Endothelial cell of umbilical vein (primary cell): Measurements from ENCODE around the gene OR10A6. TPM values are rescaled to one million over a fixed set of nuclear protein-coding genes. Genes with fewer than 3 reads are reported as not detected.

ENCODE experiments used
- BruUV-seq: library from RNA; stranded (reverse); fragments of 400-500 nt; replicated peaks from 2 replicates; lab custom pipeline; 2021; lab: Mats Ljungman, UMichigan
- CTCF ChIA-PET: fragments of 300-600, 350-600 bp; sonication (Branson Sonifier 250); formaldehyde crosslinking; loops from one replicate; lab custom pipeline; 2021; ENCODE audit warnings: antibody characterized with exemption, inconsistent platforms; lab: Charles Lee
- POLR2A ChIA-PET: fragments of 300-600, 350-600 bp; sonication (Branson Sonifier 250); formaldehyde crosslinking; loops from one replicate; lab custom pipeline; 2021; ENCODE audit warnings: antibody characterized with exemption, inconsistent platforms; lab: Charles Lee
- DNase-seq: peaks from one replicate; pipeline ENCODE4 v3.0.0-alpha.2; 2011; ENCODE audit warnings: low read depth, low spot score
- FAIRE-seq: peaks from 2 replicates; lab custom pipeline; 2011; peaks lifted over from hg19 to GRCh38; lab: Jason Lieb, UNC
- H2AFZ ChIP-seq: 2 replicates; pipeline ENCODE4 v1.6.0; 2012; ENCODE audit warnings: low read depth, low read length, control low read depth, inconsistent platforms
- H3K27ac ChIP-seq: 2 replicates; pipeline ENCODE4 v1.5.1; 2011; ENCODE audit warnings: low read depth, mild to moderate bottlenecking, control low read depth, low read length, moderate library complexity; ENCODE audit not compliant: insufficient read depth
- H3K27me3 ChIP-seq, 2 experiments: 2 replicates each; pipeline versions ENCODE4 v1.6.0 to v1.6.1; 2011; ENCODE audit warnings: low read length in 2 of 2, mixed read lengths in 1 of 2; ENCODE audit not compliant: control insufficient read depth in 2 of 2, insufficient read depth in 2 of 2
- H3K36me3 ChIP-seq, 2 experiments: 2 replicates in 1 of 2; 3 replicates in 1 of 2; pipeline ENCODE4 v1.5.1; 2011; ENCODE audit warnings: low read length in 2 of 2, mild to moderate bottlenecking in 1 of 2, moderate library complexity in 1 of 2; ENCODE audit not compliant: control insufficient read depth in 2 of 2, insufficient read depth in 2 of 2; ENCODE audit errors: extremely low read depth in 1 of 2
- H3K4me1 ChIP-seq: 3 replicates; pipeline ENCODE4 v1.5.1; 2011; ENCODE audit warnings: mild to moderate bottlenecking, low read length; ENCODE audit not compliant: control insufficient read depth, insufficient read depth; ENCODE audit errors: extremely low read depth
- H3K4me2 ChIP-seq: 2 replicates; pipeline ENCODE4 v1.6.1; 2011; ENCODE audit warnings: low read length, control low read depth, mixed read lengths; ENCODE audit not compliant: insufficient read depth
- H3K4me3 ChIP-seq, 3 experiments: fragments of 200-600 bp in 1 of 3; sonication (generic), shearing (Covaris generic) in 1 of 3; replicated peaks in 1 of 3; 2 replicates each; pipeline ENCODE4 v1.5.1; 2011 to 2016; ENCODE audit warnings: control low read depth in 3 of 3, low read length in 3 of 3, mild to moderate bottlenecking in 2 of 3, inconsistent platforms in 1 of 3, low read depth in 1 of 3, moderate library complexity in 1 of 3; ENCODE audit not compliant: insufficient read depth in 1 of 3
- H3K79me2 ChIP-seq: 2 replicates; pipeline ENCODE4 v1.6.0; 2012; ENCODE audit warnings: low read length, inconsistent platforms; ENCODE audit not compliant: control insufficient read depth, insufficient read depth
- H3K9ac ChIP-seq: replicated peaks from 2 replicates; pipeline ENCODE3; 2011; ENCODE audit warnings: low read length, control low read depth; ENCODE audit not compliant: insufficient read depth; ENCODE audit errors: extremely low read depth
- H3K9me1 ChIP-seq: replicated peaks from 3 replicates; pipeline ENCODE4 v1.6.0; 2011; ENCODE audit warnings: mild to moderate bottlenecking, low read length; ENCODE audit not compliant: control insufficient read depth, insufficient read depth; ENCODE audit errors: extremely low read depth
- H3K9me3 ChIP-seq: replicated peaks from 2 replicates; pipeline ENCODE4 v1.5.1; 2012; ENCODE audit warnings: low read length, inconsistent platforms; ENCODE audit not compliant: control insufficient read depth, insufficient read depth
- H4K20me1 ChIP-seq: replicated peaks from 2 replicates; pipeline ENCODE3; 2011; ENCODE audit warnings: mild to moderate bottlenecking, low read length; ENCODE audit not compliant: control insufficient read depth, insufficient read depth; ENCODE audit errors: extremely low read depth
- EZH2 ChIP-seq: IDR thresholded peaks from 2 replicates; pipeline ENCODE4 v1.6.1; 2012; ENCODE audit warnings: borderline replicate concordance, low read depth, mild to moderate bottlenecking, moderate library complexity, low read length, inconsistent platforms; ENCODE audit not compliant: severe bottlenecking
- FOS ChIP-seq: IDR thresholded peaks from 2 replicates; pipeline ENCODE4 v1.6.1; 2011; ENCODE audit warnings: mild to moderate bottlenecking, low read length, moderate library complexity, borderline replicate concordance; ENCODE audit not compliant: insufficient read depth
- GATA2 ChIP-seq: IDR thresholded peaks from 2 replicates; pipeline ENCODE4 v1.7.0; 2011; ENCODE audit warnings: low read depth, mild to moderate bottlenecking, moderate library complexity, mixed read lengths, low read length; ENCODE audit not compliant: insufficient read length, insufficient read depth
- JUN ChIP-seq: IDR thresholded peaks from 2 replicates; pipeline ENCODE4 v1.6.1; 2011; ENCODE audit warnings: borderline replicate concordance, low read depth; ENCODE audit not compliant: insufficient read length, insufficient read depth
- MYC ChIP-seq: IDR thresholded peaks from one replicate; pipeline ENCODE4 v1.6.1; 2011; ENCODE audit warnings: mild to moderate bottlenecking, low read depth, low read length
- POLR2A ChIP-seq: IDR thresholded peaks from 2 replicates; pipeline ENCODE4 v1.6.1; 2012; ENCODE audit warnings: low read depth, mild to moderate bottlenecking, control low read depth, low read length
- POLR2AphosphoS5 ChIP-seq: IDR thresholded peaks from 2 replicates; pipeline ENCODE4 v1.6.1; 2012; ENCODE audit warnings: low read depth, mild to moderate bottlenecking, control low read depth, low read length, moderate library complexity; ENCODE audit not compliant: insufficient read depth
- dilution Hi-C: fragments of 300-500 bp; cut with MboI; formaldehyde crosslinking; loops from one replicate; pipeline ENCODE4 v1.15.0; 2019; ENCODE audit warnings: low sequenced_read_pairs; ENCODE audit not compliant: extremely low pct_ligation_motif_present
- intact Hi-C: fragments of 100-400 bp; cut with micrococcal nuclease; formaldehyde crosslinking; loops from one replicate; pipeline ENCODE4 v1.10.0; 2022
- polyA plus RNA-seq, 4 experiments: library from polyadenylated mRNA; depleted of rRNA in 3 of 4; stranded (reverse) in 3 of 4; unstranded in 1 of 4; fragments of >200 nt; gene quantifications; 2 replicates each; pipeline versions ENCODE4 v1.2.1 to v1.2.3, GENCODE V29; 2011 to 2012; ENCODE audit warnings: missing spikeins in 1 of 4
- total RNA-seq: library from RNA; stranded (reverse); gene quantifications from 2 replicates; pipeline ENCODE4 v1.2.3, GENCODE V29; 2021
- TF ChIP-seq, protein P1 (sequence below), 2 donors: IDR thresholded peaks; 1 replicate in 1 of 2; 2 replicates in 1 of 2; pipeline ENCODE4 v1.5.1; 2011; ENCODE audit warnings: low read length in 2 of 2, mild to moderate bottlenecking in 2 of 2, moderate library complexity in 2 of 2, control low read depth in 1 of 2, inconsistent platforms in 1 of 2, low read depth in 1 of 2; ENCODE audit not compliant: insufficient read depth in 1 of 2; ENCODE audit errors: extremely low read depth in 1 of 2
- TF ChIP-seq, protein P2 (sequence below): IDR thresholded peaks from 2 replicates; pipeline ENCODE4 v1.6.1; 2011; ENCODE audit not compliant: insufficient read depth, insufficient read length

OR10A6 gene
- total and polyA plus RNA-seq, 2 donors (not counting 3 experiments of a cell fraction or from before 2014, with no cell fraction given): not detected

DNA sequence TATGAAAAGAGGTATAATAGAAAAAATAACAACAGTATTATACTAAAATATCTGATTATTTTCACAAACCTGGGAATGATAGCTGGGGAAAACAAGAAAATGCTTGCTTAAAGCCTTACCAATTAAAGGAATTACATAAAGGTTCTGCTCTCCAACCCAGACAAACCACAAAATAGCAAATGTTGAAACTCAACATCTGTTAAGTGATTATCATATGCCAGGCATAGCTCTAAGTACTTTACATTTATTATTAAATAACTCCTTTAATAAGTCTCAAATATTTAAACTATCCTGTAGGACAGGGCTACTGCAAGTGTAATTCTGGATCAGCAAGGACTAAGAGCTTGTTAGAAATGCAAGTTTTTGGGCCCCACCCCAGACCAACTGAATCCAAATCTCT lies 20.1 kb downstream of the OR10A6 start:
- Histone ChIP-seq H3K27me3 (peaks cover 0 to 4% of the 10 kb centered on the region in 2 experiments), H3K36me3 (no peaks in the 10 kb centered on the region), H3K9me1 (no peaks in the 10 kb centered on the region), H4K20me1 (no peaks in the 10 kb centered on the region), H3K27ac (no peak overlapping the region), H3K4me2 (no peak overlapping the region), H3K4me1 (no peaks in the 10 kb centered on the region), H3K4me3 (no peak overlapping the region), H3K79me2 (no peaks in the 10 kb centered on the region), H3K9me3 (no peaks in the 10 kb centered on the region), H2AFZ (no peak overlapping the region), H3K9ac (no peak overlapping the region)
- FAIRE-seq: no peak
- intact Hi-C loops (no loop called here), dilution Hi-C loops (no loop called here)
- CTCF ChIA-PET: interaction anchor here (1.4 kb wide), 1 partner anchor 75 kb away, joined by 3 read pairs; no protein-coding TSS in a partner anchor
- TF ChIP-seq JUN (no peak), EZH2 (no peak), POLR2A (no peak), FOS (no peak), MYC (no peak), POLR2AphosphoS5 (no peak), GATA2 (no peak)
- TF ChIP-seq, protein P1, sequence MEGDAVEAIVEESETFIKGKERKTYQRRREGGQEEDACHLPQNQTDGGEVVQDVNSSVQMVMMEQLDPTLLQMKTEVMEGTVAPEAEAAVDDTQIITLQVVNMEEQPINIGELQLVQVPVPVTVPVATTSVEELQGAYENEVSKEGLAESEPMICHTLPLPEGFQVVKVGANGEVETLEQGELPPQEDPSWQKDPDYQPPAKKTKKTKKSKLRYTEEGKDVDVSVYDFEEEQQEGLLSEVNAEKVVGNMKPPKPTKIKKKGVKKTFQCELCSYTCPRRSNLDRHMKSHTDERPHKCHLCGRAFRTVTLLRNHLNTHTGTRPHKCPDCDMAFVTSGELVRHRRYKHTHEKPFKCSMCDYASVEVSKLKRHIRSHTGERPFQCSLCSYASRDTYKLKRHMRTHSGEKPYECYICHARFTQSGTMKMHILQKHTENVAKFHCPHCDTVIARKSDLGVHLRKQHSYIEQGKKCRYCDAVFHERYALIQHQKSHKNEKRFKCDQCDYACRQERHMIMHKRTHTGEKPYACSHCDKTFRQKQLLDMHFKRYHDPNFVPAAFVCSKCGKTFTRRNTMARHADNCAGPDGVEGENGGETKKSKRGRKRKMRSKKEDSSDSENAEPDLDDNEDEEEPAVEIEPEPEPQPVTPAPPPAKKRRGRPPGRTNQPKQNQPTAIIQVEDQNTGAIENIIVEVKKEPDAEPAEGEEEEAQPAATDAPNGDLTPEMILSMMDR (IDR thresholded peaks at IDR 0.05; ENCODE audit: extremely low read depth in 1 of 2, insufficient read depth in 1 of 2, low read depth in 1 of 2, low read length in 2 of 2): no peak
- TF ChIP-seq, protein P2, sequence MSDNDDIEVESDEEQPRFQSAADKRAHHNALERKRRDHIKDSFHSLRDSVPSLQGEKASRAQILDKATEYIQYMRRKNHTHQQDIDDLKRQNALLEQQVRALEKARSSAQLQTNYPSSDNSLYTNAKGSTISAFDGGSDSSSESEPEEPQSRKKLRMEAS: no peak
- DNase-seq: no peak
- no TSS peak for BruUV-seq
- POLR2A ChIA-PET: no interaction called here
